Inferior parietal cortex (tissue), 1 donor: ENCODE data around the gene TMEM239.

Experiments
- DNase-seq: peaks from one replicate; pipeline ENCODE4 v3.0.0-alpha.2; 2016; ENCODE audit errors: extremely low spot score

The TMEM239 gene

GRCh38 chr20:2849529-2849928, 33.4 kb downstream of the TMEM239 start:
- no peak for DNase-seq

DNA sequence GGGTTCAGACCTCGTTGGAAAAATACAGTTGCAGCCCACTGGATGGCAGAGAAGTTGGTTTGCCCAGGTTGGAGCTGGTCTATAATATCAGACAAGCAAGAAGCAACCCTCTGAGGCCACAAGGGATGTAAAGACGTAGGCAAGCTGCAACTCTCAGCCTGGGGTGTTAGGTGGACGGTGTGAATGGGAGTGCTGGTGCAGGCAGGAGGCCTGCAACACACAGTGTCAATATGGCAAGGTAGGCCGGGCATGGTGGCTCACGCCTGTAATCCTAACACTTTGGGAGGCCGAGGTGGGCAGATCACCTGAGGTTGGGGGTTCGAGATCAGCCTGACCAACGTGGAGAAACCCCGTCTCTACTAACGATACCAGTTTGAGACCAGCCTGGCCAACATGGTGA, 34.9 kb downstream of the TMEM239 start:
- no peak for DNase-seq

DNA sequence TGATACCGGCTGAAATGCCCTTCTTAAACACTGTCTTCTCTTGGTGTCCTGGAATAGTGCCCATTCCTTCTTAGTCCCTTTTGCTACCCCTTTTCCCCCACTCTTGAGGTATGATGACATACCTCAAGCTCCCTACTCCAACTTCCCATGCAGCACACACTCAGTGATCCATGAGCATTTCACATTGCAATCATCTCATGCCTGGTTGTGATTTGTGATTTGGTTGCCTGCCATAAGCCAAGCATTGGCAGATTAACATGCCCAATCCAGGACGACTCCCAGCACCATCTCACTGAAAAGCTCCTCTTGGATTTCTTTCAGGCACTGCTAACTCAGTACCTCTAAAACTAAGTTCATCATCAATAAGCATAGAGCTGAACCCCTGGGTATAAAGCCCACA, 42.4 kb downstream of the TMEM239 start:
- no peak for DNase-seq

GRCh38 chr20:2859330-2860121, 43.4 kb downstream of the TMEM239 start:
- DNase-seq, result no peak

- DNase-seq, result no peak
Measured at GRCh38 chr20:2864626-2865025, 48.5 kb downstream of the TMEM239 start.

DNA sequence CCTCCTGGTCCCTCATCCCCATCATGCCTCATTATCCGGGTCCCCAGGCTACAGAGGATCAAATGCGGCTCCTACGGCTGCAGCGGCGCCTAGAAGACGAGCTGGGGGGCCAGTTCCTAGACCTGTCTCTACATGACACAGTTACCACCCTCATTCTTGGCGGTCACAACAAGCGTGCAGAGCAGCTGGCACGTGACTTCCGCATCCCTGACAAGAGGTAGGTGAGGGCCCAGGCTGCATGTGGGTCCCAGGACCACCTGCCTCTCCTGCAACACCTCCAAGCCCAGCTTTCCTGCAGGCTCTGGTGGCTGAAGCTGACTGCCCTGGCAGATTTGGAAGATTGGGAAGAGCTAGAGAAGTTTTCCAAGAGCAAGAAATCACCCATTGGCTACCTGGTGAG, 48.9 kb downstream of the TMEM239 start:
- DNase-seq, result no peak

DNA sequence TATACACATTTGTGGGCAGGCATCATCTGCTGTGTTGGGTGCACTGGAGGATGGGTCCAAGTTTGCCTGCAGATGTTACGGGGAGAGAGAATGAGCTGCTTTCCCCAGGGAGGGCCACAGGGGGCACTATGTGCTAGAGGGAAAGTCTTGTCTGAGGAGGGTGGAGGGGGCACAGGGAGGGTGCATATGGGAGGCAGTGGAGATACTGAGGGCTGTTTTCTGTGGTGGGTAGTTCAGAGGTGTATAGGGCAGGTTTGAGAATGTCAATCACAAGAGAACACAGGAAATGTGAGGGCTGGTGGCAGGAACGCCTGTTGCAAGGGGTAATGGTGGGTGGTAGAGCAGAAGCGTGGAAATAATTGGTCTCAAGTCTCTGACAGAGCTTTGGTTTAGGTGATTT, 49.5 kb downstream of the TMEM239 start:
- DNase-seq, result no peak

DNA sequence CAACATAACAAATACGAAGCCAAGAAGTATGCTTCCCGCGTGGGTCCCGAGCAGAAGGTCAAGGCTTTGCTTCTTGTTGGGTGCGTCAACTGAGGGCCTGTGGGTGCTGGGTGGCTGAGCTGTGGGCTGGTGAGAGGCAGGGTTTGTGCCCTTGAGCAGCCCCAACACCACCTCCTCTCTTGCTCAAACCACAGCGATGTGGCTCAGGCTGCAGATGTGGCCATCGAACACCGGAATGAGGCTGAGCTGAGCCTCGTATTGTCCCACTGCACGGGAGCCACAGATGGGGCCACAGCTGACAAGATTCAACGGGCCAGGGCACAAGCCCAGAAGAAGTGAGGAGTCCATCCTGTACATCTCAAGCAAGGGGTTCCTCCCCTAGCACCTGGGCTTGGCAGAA, 50.1 kb downstream of the TMEM239 start:
- no peak for DNase-seq

- no peak for DNase-seq
Measured at GRCh38 chr20:2867081-2867864, 51.1 kb downstream of the TMEM239 start.
